HAP-1 (cell line): ENCODE results near the gene SYNC.
A peak's percentile ranks its signal among the peaks of the same experiment; 100 is the strongest.
"Not testable (repeated sequence)": the region's sequence is repeated elsewhere in the genome, so short reads cannot be mapped to it uniquely, and the experiment has no call there.

Experiments
- DNase-seq, 2 experiments: peaks; one replicate each; pipeline ENCODE4 v3.0.0-alpha.2; 2016 to 2020; ENCODE audit warnings: low spot score in 2 of 2
- H3K27me3 ChIP-seq: fragments of 250-450 bp; sonication (Bioruptor Pico); 2 replicates; pipeline ENCODE4 v1.5.1; 2020; ENCODE audit warnings: low read depth, mild to moderate bottlenecking, moderate library complexity
- H3K36me3 ChIP-seq: fragments of 250-450 bp; sonication (Bioruptor Pico); replicated peaks from 2 replicates; pipeline ENCODE4 v1.5.1; 2020; ENCODE audit warnings: mild to moderate bottlenecking
- H3K4me1 ChIP-seq: fragments of 250-450 bp; sonication (Bioruptor Pico); 2 replicates; pipeline ENCODE4 v1.5.1; 2020; ENCODE audit warnings: mild to moderate bottlenecking
- H3K4me3 ChIP-seq: fragments of 250-450 bp; sonication (Bioruptor Pico); 2 replicates; pipeline ENCODE4 v1.5.1; 2020; ENCODE audit warnings: mild to moderate bottlenecking, moderate library complexity
- H3K9me3 ChIP-seq: fragments of 250-450 bp; sonication (Bioruptor Pico); 2 replicates; pipeline ENCODE4 v1.5.1; 2020; ENCODE audit warnings: mild to moderate bottlenecking, moderate library complexity
- in situ Hi-C: fragments of 300-500 bp; cut with MboI; formaldehyde crosslinking; loops from 3 replicates; pipeline ENCODE4 v1.14.3; 2020; ENCODE audit warnings: low sequenced_read_pairs, inconsistent platforms, mixed read lengths

SYNC gene

GRCh38 chr1:32666901-32667566 is 35.5 kb downstream of the SYNC start:
- Histone ChIP-seq H3K9me3 (no peaks in the 10 kb centered on the region), H3K4me1 (0 out of 2 replicates have a peak, but pooled peaks cover 2% of the 10 kb centered on the region), H3K36me3 (peaks cover 98% of the 10 kb centered on the region), H3K27me3 (no peaks in the 10 kb centered on the region), H3K4me3 (no peak overlapping the region)
- in situ Hi-C loops = loop anchor here (10.0 kb wide), 1 partner anchor 118 kb away; no protein-coding TSS in a partner anchor
- no peak for DNase-seq

GRCh38 chr1:32665915-32666314 is 36.7 kb downstream of the SYNC start:
- Histone ChIP-seq H3K4me3 (no peak overlapping the region), H3K9me3 (no peaks in the 10 kb centered on the region), H3K27me3 (no peaks in the 10 kb centered on the region), H3K4me1 (0 out of 2 replicates have a peak, but pooled peaks cover 2% of the 10 kb centered on the region), H3K36me3 (peaks cover 97% of the 10 kb centered on the region)
- DNase-seq = no peak
- in situ Hi-C loops = loop anchor here (10.0 kb wide), 1 partner anchor 119 kb away; no protein-coding TSS in a partner anchor

GRCh38 chr1:32659581-32659980 is 43.0 kb downstream of the SYNC start:
- no peak for DNase-seq
- Histone ChIP-seq H3K9me3 (no peaks in the 10 kb centered on the region), H3K4me1 (peaks cover 4% of the 10 kb centered on the region; the same call in 1 of the 2 replicates), H3K36me3 (peaks cover 95% of the 10 kb centered on the region), H3K4me3 (no peak overlapping the region), H3K27me3 (no peaks in the 10 kb centered on the region)
- in situ Hi-C loops = no loop called here

- Histone ChIP-seq H3K4me1 (peaks cover 25% of the 10 kb centered on the region), H3K27me3 (no peaks in the 10 kb centered on the region), H3K9me3 (no peaks in the 10 kb centered on the region), H3K4me3 (peak overlapping the region; percentile 85), H3K36me3 (peaks cover 69% of the 10 kb centered on the region)
- in situ Hi-C loops = no loop called here
- DNase-seq = no peak
Observed at GRCh38 chr1:32652244-32652962, 50.2 kb downstream of the SYNC start.

- in situ Hi-C loops = no loop called here
- no peaks in the 10 kb centered on the region for H3K27me3 ChIP-seq
- no peak for DNase-seq
- no peaks in the 10 kb centered on the region for H3K9me3 ChIP-seq
- peak overlapping the region; percentile 85 for H3K4me3 ChIP-seq
- H3K4me1 ChIP-seq = peaks cover 25% of the 10 kb centered on the region
- peaks cover 61% of the 10 kb centered on the region for H3K36me3 ChIP-seq
Observed at GRCh38 chr1:32651461-32652073, 51.0 kb downstream of the SYNC start.

GRCh38 chr1:32650752-32651460 is 51.7 kb downstream of the SYNC start, which contains the start of gene RBBP4:
TSS of gene RBBP4 (plus strand) at chr1:32651208. CDS start at chr1:32651307, 99 bp downstream.
- H3K4me3 ChIP-seq = peak within 1 kb of the TSS; percentile 85
- peaks cover 54% of the 10 kb centered on the region for H3K36me3 ChIP-seq
- in situ Hi-C loops = no loop called here
- peak; percentile 92 to 98 for DNase-seq
- no peaks in the 10 kb centered on the region for H3K27me3 ChIP-seq
- H3K4me1 ChIP-seq = peaks cover 25% of the 10 kb centered on the region
- H3K9me3 ChIP-seq = no peaks in the 10 kb centered on the region

GRCh38 chr1:32650248-32650751 is 52.3 kb downstream of the SYNC start, which contains the start of gene ZBTB8OS:
TSS of gene ZBTB8OS (minus strand) at chr1:32650550. CDS start at chr1:32650529, 21 bp downstream.
- peak within 1 kb of the TSS; percentile 85 for H3K4me3 ChIP-seq
- peaks cover 48% of the 10 kb centered on the region for H3K36me3 ChIP-seq
- peaks cover 26% of the 10 kb centered on the region for H3K4me1 ChIP-seq
- no peaks in the 10 kb centered on the region for H3K27me3 ChIP-seq
- DNase-seq = peak; percentile 95
- in situ Hi-C loops = no loop called here
- no peaks in the 10 kb centered on the region for H3K9me3 ChIP-seq

GRCh38 chr1:32647308-32648134 is 55.0 kb downstream of the SYNC start:
- in situ Hi-C loops = no loop called here
- no peaks in the 10 kb centered on the region for H3K9me3 ChIP-seq
- H3K36me3 ChIP-seq = peaks cover 22% of the 10 kb centered on the region
- peaks cover 16% of the 10 kb centered on the region for H3K4me1 ChIP-seq
- no peaks in the 10 kb centered on the region for H3K27me3 ChIP-seq
- DNase-seq = no peak
- no peak overlapping the region for H3K4me3 ChIP-seq

GRCh38 chr1:32644426-32644825 is 58.1 kb downstream of the SYNC start:
- H3K36me3 ChIP-seq = peaks cover 8% of the 10 kb centered on the region
- no peak overlapping the region for H3K4me3 ChIP-seq
- no peaks in the 10 kb centered on the region for H3K27me3 ChIP-seq
- H3K9me3 ChIP-seq = no peaks in the 10 kb centered on the region
- no peak for DNase-seq
- H3K4me1 ChIP-seq = peaks cover 23% of the 10 kb centered on the region
- in situ Hi-C loops = no loop called here

GRCh38 chr1:32642292-32642827 is 60.2 kb downstream of the SYNC start:
- Histone ChIP-seq H3K4me3 (peak overlapping the region; percentile 10; the same call in 1 of the 2 replicates), H3K4me1 (peaks cover 27% of the 10 kb centered on the region)
- H3K36me3 ChIP-seq, H3K27me3 ChIP-seq, H3K9me3 ChIP-seq, in situ Hi-C loops: not testable (repeated sequence)
- DNase-seq = peak; percentile 34 to 92

GRCh38 chr1:32639489-32640075 is 63.0 kb downstream of the SYNC start:
- Histone ChIP-seq H3K9me3 (no peaks in the 10 kb centered on the region), H3K4me3 (no peak overlapping the region), H3K36me3 (no peaks in the 10 kb centered on the region; the same call in none of the 2 replicates), H3K4me1 (peaks cover 36% of the 10 kb centered on the region), H3K27me3 (no peaks in the 10 kb centered on the region)
- in situ Hi-C loops = no loop called here
- DNase-seq = no peak
